B cell (primary cell): ENCODE measurements around the gene ANKRD35. TPM values are rescaled to one million over a fixed set of nuclear protein-coding genes. Genes with fewer than 3 reads are reported as not detected.
A peak's percentile ranks its signal among the peaks of the same experiment; 100 is the strongest.

ENCODE experiments used
- ATAC-seq: fragments of 200-7000 bp; cut with Tn5 transposase; one replicate; pipeline ENCODE4 v1.10.0; 2021; ENCODE audit warnings: low read depth, mild to moderate bottlenecking, moderate number of reproducible peaks, moderate library complexity
- CTCF ChIA-PET: fragments of 350-600 bp; sonication (Branson Sonifier 250); formaldehyde crosslinking; loops from one replicate; lab custom pipeline; 2021; ENCODE audit warnings: antibody characterized with exemption, inconsistent platforms; lab: Charles Lee
- POLR2A ChIA-PET: fragments of 350-600 bp; sonication (Branson Sonifier 250); formaldehyde crosslinking; loops from one replicate; lab custom pipeline; 2021; ENCODE audit warnings: antibody characterized with exemption; lab: Charles Lee
- DNase-seq: peaks from one replicate; pipeline ENCODE4 v3.0.0; 2013
- H2AFZ ChIP-seq: 2 replicates; pipeline ENCODE4 v1.6.1; 2012; ENCODE audit warnings: mild to moderate bottlenecking, low read depth, low read length; ENCODE audit not compliant: insufficient read depth, poor library complexity, severe bottlenecking
- H3K27ac ChIP-seq, 2 donors: 1 replicate in 1 of 2; 2 replicates in 1 of 2; pipeline ENCODE4 v1.5.1; 2012 to 2013; ENCODE audit warnings: low read length in 2 of 2, mild to moderate bottlenecking in 2 of 2, moderate library complexity in 1 of 2
- H3K27me3 ChIP-seq, 4 experiments: fragments of 200-600 bp in 1 of 4; sonication (generic) in 1 of 4; replicated peaks in 1 of 4; 1 replicate in 2 of 4; 2 replicates in 2 of 4; pipeline versions ENCODE4 v1.6.1 to v1.7.0; 2013 to 2016; ENCODE audit warnings: low read length in 3 of 4, mild to moderate bottlenecking in 2 of 4, mixed read lengths in 1 of 4, moderate library complexity in 1 of 4; ENCODE audit not compliant: insufficient read depth in 4 of 4, control insufficient read depth in 3 of 4; ENCODE audit errors: control extremely low read depth in 1 of 4
- H3K36me3 ChIP-seq, 2 experiments: replicated peaks in 1 of 2; 1 replicate in 1 of 2; 2 replicates in 1 of 2; pipeline versions ENCODE4 v1.6.1 to v1.7.1; 2013; ENCODE audit warnings: low read length in 1 of 2; ENCODE audit not compliant: insufficient read depth in 2 of 2, control insufficient read depth in 1 of 2; ENCODE audit errors: control extremely low read depth in 1 of 2, extremely low read depth in 1 of 2
- H3K4me1 ChIP-seq, 2 donors: fragments of 200-600 bp in 1 of 2; sonication (generic) in 1 of 2; 1 replicate in 1 of 2; 2 replicates in 1 of 2; pipeline versions ENCODE4 v1.5.1 to v1.6.1; 2013 to 2017; ENCODE audit warnings: low read length in 2 of 2; ENCODE audit not compliant: control insufficient read depth in 2 of 2, insufficient read depth in 2 of 2
- H3K4me2 ChIP-seq: replicated peaks from 2 replicates; pipeline ENCODE3; 2012; ENCODE audit warnings: mild to moderate bottlenecking, low read depth, low read length; ENCODE audit not compliant: poor library complexity, severe bottlenecking
- H3K4me3 ChIP-seq, 5 experiments: fragments of 200-600 bp in 1 of 5; sonication (generic) in 1 of 5; 1 replicate in 3 of 5; 2 replicates in 2 of 5; pipeline versions ENCODE4 v1.5.1 to v1.7.0; 2011 to 2016; ENCODE audit warnings: low read length in 4 of 5, mild to moderate bottlenecking in 4 of 5, low read depth in 2 of 5, control low read depth in 1 of 5, moderate library complexity in 1 of 5; ENCODE audit not compliant: insufficient read depth in 1 of 5; ENCODE audit errors: control extremely low read depth in 1 of 5, extremely low read depth in 1 of 5
- H3K79me2 ChIP-seq: fragments of 200-600 bp; sonication (generic); one replicate; pipeline ENCODE4 v1.6.0; 2016; ENCODE audit warnings: low read length; ENCODE audit not compliant: control insufficient read depth, insufficient read depth
- H3K9ac ChIP-seq: fragments of 200-600 bp; sonication (generic); 2 replicates; pipeline ENCODE4 v1.6.1; 2017; ENCODE audit warnings: mild to moderate bottlenecking, low read length, moderate library complexity
- H3K9me3 ChIP-seq, 3 donors: one replicate each; pipeline versions ENCODE4 v1.6.1 to v1.7.1; 2013; ENCODE audit warnings: low read length in 2 of 3; ENCODE audit not compliant: control insufficient read depth in 2 of 3, insufficient read depth in 1 of 3; ENCODE audit errors: control extremely low read depth in 1 of 3
- H4K20me1 ChIP-seq: 2 replicates; pipeline ENCODE4 v1.6.0; 2012; ENCODE audit warnings: mild to moderate bottlenecking, low read length; ENCODE audit not compliant: insufficient read depth, control insufficient read depth, poor library complexity, severe bottlenecking
- H3K27ac Mint-ChIP-seq: one replicate; pipeline ENCODE4 v1.8.0; 2021; ENCODE audit warnings: mixed read lengths
- H3K27me3 Mint-ChIP-seq: one replicate; pipeline ENCODE4 v1.8.0; 2021; ENCODE audit warnings: mixed read lengths
- H3K4me1 Mint-ChIP-seq: one replicate; pipeline ENCODE4 v1.8.0; 2021; ENCODE audit warnings: mixed read lengths
- H3K4me3 Mint-ChIP-seq: one replicate; pipeline ENCODE4 v1.8.0; 2021; ENCODE audit warnings: mixed read lengths
- H3K9me3 Mint-ChIP-seq: one replicate; pipeline ENCODE4 v1.8.0; 2022; ENCODE audit warnings: mixed read lengths; ENCODE audit not compliant: insufficient read depth
- CTCF ChIP-seq: fragments of 200-600 bp; IDR thresholded peaks from one replicate; pipeline ENCODE4 v1.8.0; 2022; ENCODE audit warnings: antibody characterized with exemption, mild to moderate bottlenecking
- EZH2 ChIP-seq: IDR thresholded peaks from 2 replicates; pipeline ENCODE4 v1.6.1; 2012; ENCODE audit warnings: borderline replicate concordance, low read depth, mild to moderate bottlenecking, moderate library complexity, low read length; ENCODE audit not compliant: insufficient read depth, poor library complexity, severe bottlenecking
- WGBS: methylation state at CpG from one replicate; pipeline ENCODE4 v1.1.5; 2013; ENCODE audit warnings: missing lambda C conversion rate; ENCODE audit not compliant: insufficient coverage; 5-methylcytosine and 5-hydroxymethylcytosine counted together
- intact Hi-C: fragments of 100-400 bp; cut with micrococcal nuclease; formaldehyde crosslinking; loops from one replicate; pipeline ENCODE4 v1.10.0; 2022
- polyA plus RNA-seq: library from polyadenylated mRNA; depleted of rRNA; stranded (reverse); fragments of >200 nt; gene quantifications from 2 replicates; pipeline ENCODE4 v1.2.3, GENCODE V29; 2012
- total RNA-seq, 2 donors: library from RNA; stranded (reverse); fragments of 120-200 nt in 1 of 2; gene quantifications; 1 replicate in 1 of 2; 2 replicates in 1 of 2; pipeline versions ENCODE4 v1.2.3 to v1.2.4, GENCODE V29; 2013 to 2022

ANKRD35 gene
- total and polyA plus RNA-seq, 2 donors (not counting 1 experiment from before 2014, with no cell fraction given), result 0.04 TPM; not detected in 1

GRCh38 chr1:145927063-145927886 is 41.6 kb upstream of the ANKRD35 start, which contains the start of gene RBM8A:
TSS of gene RBM8A (minus strand) at chr1:145927484. CDS start at chr1:145927426, 58 bp downstream.
- H3K4me3 ChIP-seq, result peak within 1 kb of the TSS; percentile 71 to 95 (median 83)
- ATAC-seq (peak; percentile 98), DNase-seq (peak; percentile 98)
- peak within 1 kb of the TSS; percentile 96 to 99 for H3K27ac ChIP-seq
- Mint-ChIP-seq H3K27ac (peak within 1 kb of the TSS; percentile 81), H3K4me3 (peak within 1 kb of the TSS; percentile 78), H3K4me1 (peaks cover 11% of the 10 kb centered on the region), H3K27me3 (no peaks in the 10 kb centered on the region), H3K9me3 (no peaks in the 10 kb centered on the region)
- POLR2A ChIA-PET, result interaction anchor here (0.7 to 3.5 kb wide), 16 partner anchors 9 to 110 kb away, joined by 3 to 43 read pairs (median 7); partner anchors contain the start of genes ANKRD34A, LIX1L, NUDT17 and PEX11B
- CTCF ChIA-PET, result interaction anchor here (0.6 to 3.6 kb wide), 25 partner anchors 8 to 125 kb away, joined by 3 to 30 read pairs (median 5); partner anchors contain the start of genes ANKRD34A, LIX1L, NUDT17 and PEX11B
- H3K27me3 ChIP-seq, result no peaks in the 10 kb centered on the region
- intact Hi-C loops, result loop anchor here (1.0 to 2.0 kb wide), 6 partner anchors 9 to 110 kb away; partner anchors contain the start of genes ANKRD34A, LIX1L, PEX11B and PIAS3
- WGBS, result under 1% methylated on average over 35 of the region's 41 CpGs
- H3K79me2 ChIP-seq, result peaks cover 20% of the 10 kb centered on the region
- peak within 1 kb of the TSS; percentile 73 for H2AFZ ChIP-seq
- H4K20me1 ChIP-seq, result no peaks in the 10 kb centered on the region
- H3K4me1 ChIP-seq, result peaks cover 18 to 30% of the 10 kb centered on the region in 2 donors
- no peaks in the 10 kb centered on the region for H3K9me3 ChIP-seq
- H3K9ac ChIP-seq, result peak within 1 kb of the TSS; percentile 98
- H3K4me2 ChIP-seq, result peak within 1 kb of the TSS; percentile 77
- peaks cover 3 to 19% of the 10 kb centered on the region in 2 experiments for H3K36me3 ChIP-seq
- TF ChIP-seq EZH2 (no peak), CTCF (peak; percentile 81)
